Transverse colon (tissue), 4 donors: ENCODE measurements around the gene NENF. TPM values are rescaled to one million over a fixed set of nuclear protein-coding genes. Genes with fewer than 3 reads are reported as not detected.

Experiments used
- DNase-seq: peaks from one replicate; pipeline ENCODE4 v3.0.0-alpha.2; 2019
- H3K27ac ChIP-seq, 4 donors: fragments of 200-600 bp; sonication (generic); 2 replicates each; pipeline ENCODE4 v1.5.1; 2016 to 2018; ENCODE audit warnings: inconsistent platforms in 4 of 4
- H3K27me3 ChIP-seq: fragments of 200-600 bp; sonication (generic); 2 replicates; pipeline ENCODE4 v1.5.1; 2017; ENCODE audit warnings: inconsistent platforms
- H3K36me3 ChIP-seq, 4 donors: fragments of 200-600 bp; sonication (generic); 2 replicates each; pipeline ENCODE4 v1.5.1; 2017 to 2019; ENCODE audit warnings: inconsistent platforms in 4 of 4
- H3K4me1 ChIP-seq, 4 donors: fragments of 200-600 bp; sonication (generic); 2 replicates each; pipeline ENCODE4 v1.5.1; 2017 to 2020; ENCODE audit warnings: inconsistent platforms in 4 of 4
- H3K4me3 ChIP-seq, 4 donors: fragments of 200-600 bp; sonication (generic); 1 replicate in 1 of 4; 2 replicates in 3 of 4; pipeline versions ENCODE4 v1.5.1 to v1.6.1; 2017 to 2019; ENCODE audit warnings: inconsistent platforms in 4 of 4
- H3K9me3 ChIP-seq, 2 donors: fragments of 200-600 bp; sonication (generic); 2 replicates each; pipeline ENCODE4 v1.5.1; 2017 to 2019; ENCODE audit warnings: inconsistent platforms in 2 of 2
- EP300 ChIP-seq: sonication (generic); formaldehyde crosslinking; IDR thresholded peaks from one replicate; pipeline ENCODE4 v1.6.1; 2017; ENCODE audit warnings: antibody characterized with exemption, low read depth
- POLR2A ChIP-seq: fragments of 450-650 bp; IDR thresholded peaks from one replicate; pipeline ENCODE4 v1.6.1; 2016; ENCODE audit warnings: antibody characterized with exemption, mild to moderate bottlenecking, moderate library complexity
- POLR2AphosphoS5 ChIP-seq, 3 donors: sonication (generic); formaldehyde crosslinking; IDR thresholded peaks; one replicate each; pipeline ENCODE4 v1.6.1; 2016; ENCODE audit warnings: antibody characterized with exemption in 3 of 3
- WGBS, 2 donors: methylation state at CpG; one replicate each; pipeline ENCODE4 v1.1.5; 2018; ENCODE audit warnings: low coverage in 1 of 2; 5-methylcytosine and 5-hydroxymethylcytosine counted together
- in situ Hi-C, 4 donors: fragments of 200-750 bp; cut with MboI; loops; one replicate each; pipeline versions ENCODE4 v1.15.0 to v1.15.1; 2017; ENCODE audit warnings: low sequenced_read_pairs in 3 of 4, low pct_ligation_motif_present in 1 of 4, low pct_unique_long_range_greater_than_20kb in 1 of 4
- intact Hi-C: fragments of 100-400 bp; cut with DNase I; formaldehyde crosslinking; loops from one replicate; pipeline ENCODE4 v1.15.1; 2023; ENCODE audit warnings: low total_unique reads
- total RNA-seq, 4 donors: library from RNA; depleted of rRNA; stranded (reverse); fragments of >200 nt; gene quantifications; one replicate each; pipeline ENCODE4 v1.1.0, GENCODE V29; 2016
- TF ChIP-seq, protein P1 (sequence below), 5 experiments: fragments of 200-600 bp in 3 of 5; fragments of 450-650 bp in 2 of 5; sonication (generic) in 3 of 5; IDR thresholded peaks; 1 replicate in 2 of 5; 2 replicates in 3 of 5; pipeline ENCODE4 v1.5.1; 2016 to 2017; ENCODE audit warnings: antibody characterized with exemption in 5 of 5, inconsistent platforms in 3 of 5, mild to moderate bottlenecking in 2 of 5, moderate library complexity in 1 of 5

Gene NENF
- total RNA-seq, 4 donors from 2014 or later = 24.2 to 91.5 (median 35.7) TPM

DNA sequence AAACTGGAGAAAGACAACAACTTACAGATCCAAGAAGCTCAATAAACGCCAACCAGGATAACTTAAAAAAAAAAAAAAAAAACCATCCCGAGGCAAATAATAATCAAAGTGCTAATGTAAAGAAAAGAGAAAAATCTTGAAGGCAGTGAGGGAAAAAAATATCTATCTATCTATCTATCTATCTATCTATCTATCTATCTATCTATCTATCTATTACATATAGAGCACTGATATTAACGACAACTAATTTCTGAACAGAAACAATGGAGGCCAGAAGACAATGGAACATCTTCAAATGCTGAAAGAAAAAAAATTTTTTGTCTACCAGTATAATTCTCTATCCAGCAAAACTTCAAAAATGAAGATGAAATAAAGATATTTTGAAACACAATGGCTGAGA is 36.1 kb upstream of the NENF start:
- WGBS, 2 donors = 94 to 96% methylated on average over 2 to 3 of the region's 3 CpGs
- Histone ChIP-seq H3K27ac (no peak overlapping the region), H3K36me3 (peaks cover 0 to 5% (median 0%) of the 10 kb centered on the region in 4 donors), H3K4me3 (no peak overlapping the region), H3K4me1 (no peaks in the 10 kb centered on the region), H3K27me3 (no peaks in the 10 kb centered on the region), H3K9me3 (peaks cover 13 to 14% of the 10 kb centered on the region in 2 donors)
- in situ Hi-C loops (no loop called here), intact Hi-C loops (no loop called here)
- no peak for DNase-seq
- no peak for TF ChIP-seq EP300
- no peak for TF ChIP-seq POLR2A
- TF ChIP-seq, protein P1, sequence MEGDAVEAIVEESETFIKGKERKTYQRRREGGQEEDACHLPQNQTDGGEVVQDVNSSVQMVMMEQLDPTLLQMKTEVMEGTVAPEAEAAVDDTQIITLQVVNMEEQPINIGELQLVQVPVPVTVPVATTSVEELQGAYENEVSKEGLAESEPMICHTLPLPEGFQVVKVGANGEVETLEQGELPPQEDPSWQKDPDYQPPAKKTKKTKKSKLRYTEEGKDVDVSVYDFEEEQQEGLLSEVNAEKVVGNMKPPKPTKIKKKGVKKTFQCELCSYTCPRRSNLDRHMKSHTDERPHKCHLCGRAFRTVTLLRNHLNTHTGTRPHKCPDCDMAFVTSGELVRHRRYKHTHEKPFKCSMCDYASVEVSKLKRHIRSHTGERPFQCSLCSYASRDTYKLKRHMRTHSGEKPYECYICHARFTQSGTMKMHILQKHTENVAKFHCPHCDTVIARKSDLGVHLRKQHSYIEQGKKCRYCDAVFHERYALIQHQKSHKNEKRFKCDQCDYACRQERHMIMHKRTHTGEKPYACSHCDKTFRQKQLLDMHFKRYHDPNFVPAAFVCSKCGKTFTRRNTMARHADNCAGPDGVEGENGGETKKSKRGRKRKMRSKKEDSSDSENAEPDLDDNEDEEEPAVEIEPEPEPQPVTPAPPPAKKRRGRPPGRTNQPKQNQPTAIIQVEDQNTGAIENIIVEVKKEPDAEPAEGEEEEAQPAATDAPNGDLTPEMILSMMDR (IDR thresholded peaks at IDR 0.05) = no peak
- TF ChIP-seq POLR2AphosphoS5 (IDR thresholded peaks at IDR 0.05) = no peak

DNA sequence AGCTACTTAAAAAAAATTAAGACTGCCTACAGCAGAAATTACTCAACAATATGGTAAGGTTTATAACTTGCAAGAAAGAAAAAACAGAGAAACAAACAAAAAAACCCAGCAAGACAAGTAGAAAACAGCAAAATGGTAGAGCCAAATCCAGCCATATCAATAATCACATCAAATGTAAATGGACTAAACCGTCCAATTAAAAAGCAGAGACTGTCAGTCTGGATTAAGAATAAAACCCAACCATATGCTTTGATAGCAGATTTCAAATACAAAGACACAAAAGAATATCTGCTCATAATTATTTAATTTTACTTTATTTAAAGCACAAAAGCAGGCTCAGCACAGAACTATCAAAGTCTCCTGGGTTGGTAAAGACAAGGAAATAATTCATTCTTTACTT is 35.5 kb upstream of the NENF start:
- DNase-seq = no peak
- Histone ChIP-seq H3K9me3 (peaks cover 13 to 14% of the 10 kb centered on the region in 2 donors), H3K4me3 (no peak overlapping the region), H3K27me3 (no peaks in the 10 kb centered on the region), H3K4me1 (no peaks in the 10 kb centered on the region), H3K36me3 (peaks cover 0 to 5% (median 0%) of the 10 kb centered on the region in 4 donors), H3K27ac (no peak overlapping the region)
- TF ChIP-seq, protein P1 (IDR thresholded peaks at IDR 0.05) = no peak
- TF ChIP-seq POLR2A = no peak
- TF ChIP-seq EP300 = no peak
- no peak for TF ChIP-seq POLR2AphosphoS5 (IDR thresholded peaks at IDR 0.05)
- intact Hi-C loops (no loop called here), in situ Hi-C loops (no loop called here)
- 83 to 90% methylated on average over 1 of the region's 1 CpG for WGBS, 2 donors

- Histone ChIP-seq H3K4me3 (no peak overlapping the region), H3K9me3 (peaks cover 11 to 12% of the 10 kb centered on the region in 2 donors), H3K27ac (no peak overlapping the region), H3K36me3 (peaks cover 0 to 5% (median 0%) of the 10 kb centered on the region in 4 donors), H3K4me1 (no peaks in the 10 kb centered on the region), H3K27me3 (no peaks in the 10 kb centered on the region)
- WGBS, 2 donors = 91% methylated on average over 4 of the region's 4 CpGs; no CpG with 5 or more reads in 1 of the 2 donors
- in situ Hi-C loops = no loop called here
- TF ChIP-seq POLR2A = no peak
- TF ChIP-seq POLR2AphosphoS5 (IDR thresholded peaks at IDR 0.05) = no peak
- no peak for TF ChIP-seq EP300
- TF ChIP-seq, protein P1 (IDR thresholded peaks at IDR 0.05) = no peak
- intact Hi-C loops = no loop called here
- no peak for DNase-seq
Observed at GRCh38 chr1:212401042-212401441, 31.7 kb upstream of the NENF start.

DNA sequence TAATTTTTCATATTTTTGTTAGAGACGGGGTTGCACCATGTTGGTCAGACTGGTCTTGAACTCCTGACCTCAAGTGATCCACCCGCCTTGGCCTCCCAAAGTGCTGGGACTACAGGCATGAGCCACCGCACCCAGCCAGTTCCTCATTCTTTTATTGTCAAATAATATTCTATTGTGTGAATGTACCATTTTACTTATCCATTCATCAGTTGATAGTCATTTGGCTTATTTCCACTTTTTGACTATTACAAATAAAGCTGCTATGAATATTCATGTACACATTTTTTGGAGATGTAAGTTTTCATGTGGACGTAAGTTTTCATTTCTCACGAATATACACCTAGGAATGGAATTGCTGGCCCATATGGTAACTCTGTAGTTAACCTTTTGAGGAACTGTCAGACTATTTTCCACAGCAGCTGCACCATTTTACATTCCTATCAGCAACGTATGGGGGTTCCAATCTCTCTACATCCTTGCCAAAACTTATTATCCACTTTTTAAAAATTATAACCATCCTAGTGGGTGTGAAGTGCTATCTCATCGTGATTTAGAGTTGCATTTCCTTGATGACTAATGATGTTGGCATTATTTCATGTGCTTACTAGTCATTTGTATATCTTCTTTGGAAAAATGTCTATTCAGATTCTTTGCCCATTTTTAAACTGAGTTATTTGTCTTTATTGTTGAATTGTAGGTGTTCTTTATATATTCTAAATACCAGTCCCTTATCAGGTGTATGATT is 30.7 kb upstream of the NENF start:
- Histone ChIP-seq H3K27me3 (no peaks in the 10 kb centered on the region), H3K9me3 (peaks cover 2 to 3% of the 10 kb centered on the region in 2 donors), H3K27ac (no peak overlapping the region), H3K36me3 (peaks cover 0 to 5% (median 0%) of the 10 kb centered on the region in 4 donors), H3K4me1 (no peaks in the 10 kb centered on the region), H3K4me3 (no peak overlapping the region)
- 86 to 89% methylated on average over 4 to 7 of the region's 7 CpGs for WGBS, 2 donors
- intact Hi-C loops = no loop called here
- no peak for DNase-seq
- in situ Hi-C loops = no loop called here
- TF ChIP-seq POLR2AphosphoS5 (IDR thresholded peaks at IDR 0.05) = no peak
- no peak for TF ChIP-seq POLR2A
- TF ChIP-seq EP300 = no peak
- TF ChIP-seq, protein P1 (IDR thresholded peaks at IDR 0.05) = no peak
